PC-3 (cell line): ENCODE results near the gene GLB1L. TPM values are rescaled to one million over a fixed set of nuclear protein-coding genes. Genes with fewer than 3 reads are reported as not detected.

ENCODE experiments used
- ATAC-seq: fragments of 200-7000 bp; cut with Tn5 transposase; 2 replicates; pipeline ENCODE4 v1.9.1; 2020; ENCODE audit warnings: mild to moderate bottlenecking, moderate library complexity
- BruUV-seq: library from RNA; stranded (reverse); fragments of 400-500 nt; replicated peaks from 2 replicates; lab custom pipeline; 2021; lab: Mats Ljungman, UMichigan
- CTCF ChIA-PET: fragments of 300-600 bp; sonication (Branson Sonifier 250); formaldehyde crosslinking; loops from one replicate; lab custom pipeline; 2022; ENCODE audit warnings: antibody characterized with exemption; lab: Charles Lee
- POLR2A ChIA-PET: fragments of 300-600 bp; sonication (Branson Sonifier 250); formaldehyde crosslinking; loops from one replicate; lab custom pipeline; 2022; ENCODE audit warnings: antibody characterized with exemption; ENCODE audit not compliant: unreplicated experiment; lab: Charles Lee
- DNase-seq: peaks from one replicate; pipeline ENCODE4 v3.0.0-alpha.2; 2015
- H2AFZ ChIP-seq: fragments of 300-600 bp; sonication (generic); 2 replicates; pipeline ENCODE4 v1.6.0; 2016; ENCODE audit warnings: antibody characterized with exemption, low read length
- H3F3A ChIP-seq: fragments of 300-600 bp; sonication (generic); one replicate; pipeline ENCODE4 v1.6.0; 2017; ENCODE audit warnings: antibody characterized with exemption, low read length, control low read depth, mild to moderate bottlenecking; ENCODE audit not compliant: unreplicated experiment
- H3K27ac ChIP-seq: fragments of 300-600 bp; sonication (generic); 2 replicates; pipeline ENCODE4 v1.5.1; 2016; ENCODE audit warnings: mild to moderate bottlenecking, low read length
- H3K27me3 ChIP-seq: fragments of 300-600 bp; sonication (generic); 2 replicates; pipeline ENCODE4 v1.6.1; 2016; ENCODE audit warnings: low read length, mixed read lengths
- H3K36me3 ChIP-seq: fragments of 300-600 bp; sonication (generic); 2 replicates; pipeline ENCODE4 v1.6.1; 2016; ENCODE audit warnings: low read depth, mixed run types, low read length, mixed read lengths
- H3K4me1 ChIP-seq: fragments of 300-600 bp; sonication (generic); 2 replicates; pipeline ENCODE4 v1.5.1; 2016; ENCODE audit warnings: low read length; ENCODE audit not compliant: insufficient read depth
- H3K4me2 ChIP-seq: fragments of 300-600 bp; sonication (generic); 2 replicates; pipeline ENCODE4 v1.6.0; 2016; ENCODE audit warnings: low read length
- H3K4me3 ChIP-seq: fragments of 300-600 bp; sonication (generic); 2 replicates; pipeline ENCODE4 v1.5.1; 2016; ENCODE audit warnings: mild to moderate bottlenecking, low read length, mixed read lengths
- H3K79me2 ChIP-seq: fragments of 300-600 bp; sonication (generic); 2 replicates; pipeline ENCODE4 v1.6.1; 2017; ENCODE audit warnings: low read length, mixed read lengths
- H3K9ac ChIP-seq: fragments of 300-600 bp; sonication (generic); 2 replicates; pipeline ENCODE4 v1.6.0; 2016; ENCODE audit warnings: mild to moderate bottlenecking, low read length
- H3K9me2 ChIP-seq: fragments of 300-600 bp; sonication (generic); replicated peaks from 2 replicates; pipeline ENCODE4 v1.6.1; 2016; ENCODE audit warnings: mixed run types, low read length, mixed read lengths
- H3K9me3 ChIP-seq: fragments of 300-600 bp; sonication (generic); 2 replicates; pipeline ENCODE4 v1.6.1; 2016; ENCODE audit warnings: low read length, mixed read lengths
- H4K20me1 ChIP-seq: fragments of 300-600 bp; sonication (generic); 2 replicates; pipeline ENCODE4 v1.6.1; 2016; ENCODE audit warnings: low read length, mixed read lengths
- CTCF ChIP-seq: fragments of 300-600 bp; sonication (generic); conservative IDR thresholded peaks from 2 replicates; pipeline ENCODE4 v1.5.1; 2017; ENCODE audit warnings: antibody characterized with exemption, low read depth, mild to moderate bottlenecking, low read length
- EZH2 ChIP-seq: fragments of 300-600 bp; sonication (generic); IDR thresholded peaks from one replicate; pipeline ENCODE4 v1.6.1; 2017; ENCODE audit warnings: antibody characterized with exemption, mild to moderate bottlenecking, low read length; ENCODE audit not compliant: unreplicated experiment
- EZH2phosphoT487 ChIP-seq: fragments of 300-600 bp; sonication (generic); IDR thresholded peaks from 2 replicates; pipeline ENCODE4 v1.6.1; 2018; ENCODE audit warnings: mild to moderate bottlenecking, antibody characterized with exemption, low read length, borderline replicate concordance
- intact Hi-C: fragments of 100-400 bp; cut with micrococcal nuclease; formaldehyde crosslinking; loops from 2 replicates; pipeline ENCODE4 v1.9.0; 2023
- total RNA-seq: library from RNA; depleted of rRNA; stranded (reverse); fragments of >200 nt; gene quantifications from 2 replicates; pipeline ENCODE4 v1.2.3, GENCODE V29; 2014

Gene GLB1L
- total RNA-seq, 1 experiment from 2014 or later, result 6.0 TPM

GRCh38 chr2:219223831-219224610 is 21.2 kb downstream of the GLB1L start:
- H3K9me2 ChIP-seq, result no peaks in the 10 kb centered on the region
- H2AFZ ChIP-seq, result no peak overlapping the region
- H3K4me2 ChIP-seq, result no peak overlapping the region
- intact Hi-C loops, result no loop called here
- no peaks in the 10 kb centered on the region for H4K20me1 ChIP-seq
- no peaks in the 10 kb centered on the region for H3K9me3 ChIP-seq
- DNase-seq (no peak), ATAC-seq (no peak)
- TF ChIP-seq EZH2, result no peak
- no peak for TF ChIP-seq EZH2phosphoT487
- TF ChIP-seq CTCF, result no peak
- ChIA-PET POLR2A (no interaction called here), CTCF (no interaction called here)
- H3F3A ChIP-seq, result no peaks in the 10 kb centered on the region
- peaks cover 16% of the 10 kb centered on the region for H3K4me1 ChIP-seq
- H3K27me3 ChIP-seq, result no peaks in the 10 kb centered on the region
- BruUV-seq, result no TSS peak
- H3K27ac ChIP-seq, result no peak overlapping the region
- no peak overlapping the region for H3K4me3 ChIP-seq
- peaks cover 20% of the 10 kb centered on the region for H3K79me2 ChIP-seq
- peaks cover 15% of the 10 kb centered on the region for H3K36me3 ChIP-seq
- H3K9ac ChIP-seq, result no peak overlapping the region

- ATAC-seq, result no peak
- ChIA-PET CTCF (no interaction called here), POLR2A (interaction anchor here (0.5 kb wide), 1 partner anchor 66 kb away, joined by 6 read pairs; no protein-coding TSS in a partner anchor)
Observed at GRCh38 chr2:219221957-219222518, 23.2 kb downstream of the GLB1L start.

More at GRCh38 chr2:219221957-219222518, 23.2 kb downstream of the GLB1L start:
- no peaks in the 10 kb centered on the region for H4K20me1 ChIP-seq
- peaks cover 4% of the 10 kb centered on the region for H3K79me2 ChIP-seq
- H3K4me1 ChIP-seq, result peaks cover 19% of the 10 kb centered on the region
- H3K27ac ChIP-seq, result no peak overlapping the region
- intact Hi-C loops, result no loop called here
- no peak overlapping the region for H2AFZ ChIP-seq
- H3K4me3 ChIP-seq, result no peak overlapping the region
- TF ChIP-seq CTCF, result no peak
- no peak for TF ChIP-seq EZH2phosphoT487
- no peak for TF ChIP-seq EZH2
- DNase-seq, result no peak
- H3K9ac ChIP-seq, result no peak overlapping the region
- no peak overlapping the region for H3K4me2 ChIP-seq
- H3K36me3 ChIP-seq, result peaks cover 15% of the 10 kb centered on the region
- H3K9me3 ChIP-seq, result no peaks in the 10 kb centered on the region
- H3K27me3 ChIP-seq, result no peaks in the 10 kb centered on the region
- H3F3A ChIP-seq, result peaks cover 3% of the 10 kb centered on the region
- H3K9me2 ChIP-seq, result no peaks in the 10 kb centered on the region
- no TSS peak for BruUV-seq
